A549 treated with CpdA at 1 μM for 4 hours (cell line): Measurements from ENCODE around the gene POLR3F. TPM values are rescaled to one million over a fixed set of nuclear protein-coding genes. Genes with fewer than 3 reads are reported as not detected.

ENCODE experiments used
- total RNA-seq: library from RNA; stranded (reverse); fragments of 200-300 nt; extraction: Qiagen RNA extraction; gene quantifications from 5 replicates; pipeline ENCODE4 v1.2.3, GENCODE V29; 2022; ENCODE audit warnings: low read depth

Gene POLR3F
- total RNA-seq, result 13.7 to 27.3 TPM (median 15.9 TPM) in 5 replicates

GRCh38 chr20:18466894-18467730, at the start of gene POLR3F, which contains the start of gene DZANK1:
TSS of gene POLR3F (plus strand) at chr20:18467390. CDS start at chr20:18467507, 117 bp downstream.
TSS of gene DZANK1 (minus strand) at chr20:18467030. CDS start at chr20:18465358, 1,672 bp downstream.

GRCh38 chr20:18496740-18497592, 29.8 kb downstream of the POLR3F start, which contains the start of gene RBBP9:
TSS of gene RBBP9 (minus strand) at chr20:18497225. CDS start at chr20:18497167, 58 bp downstream.

GRCh38 chr20:18507218-18508191, 40.3 kb downstream of the POLR3F start, which contains the start of gene SEC23B:
TSS of gene SEC23B (plus strand) at chr20:18507940. CDS start at chr20:18510836, 2,896 bp downstream.

Other genes with a start within 250 kb of the POLR3F start
- 10.5 to 12.4 TPM (median 12.2 TPM) in 5 replicates for gene ZNF133, start 178.9 kb upstream of the POLR3F start, total RNA-seq
- gene DZANK1, start 360 bp upstream of the POLR3F start, total RNA-seq, result 2.9 to 3.2 TPM (median 3.1 TPM) in 5 replicates
- gene RBBP9, start 29.8 kb downstream of the POLR3F start, total RNA-seq, result 14.3 to 17.2 TPM (median 15.8 TPM) in 5 replicates
- 60.8 to 67.4 TPM (median 64.1 TPM) in 5 replicates for gene SEC23B, start 40.5 kb downstream of the POLR3F start, total RNA-seq
- 136 to 176 TPM (median 142 TPM) in 5 replicates for gene SMIM26, start 100.0 kb downstream of the POLR3F start, total RNA-seq
- gene DTD1, start 120.7 kb downstream of the POLR3F start, total RNA-seq, result 76.4 to 81.0 TPM (median 79.1 TPM) in 5 replicates